Tibial nerve (tissue), 4 donors: ENCODE results near the gene FGD5.

Experiments used
- EP300 ChIP-seq, 2 donors: sonication (generic); formaldehyde crosslinking; IDR thresholded peaks; one replicate each; pipeline ENCODE4 v1.6.1; 2017; ENCODE audit warnings: antibody characterized with exemption in 2 of 2, mild to moderate bottlenecking in 1 of 2
- POLR2A ChIP-seq, 2 donors: fragments of 450-650 bp; IDR thresholded peaks; one replicate each; pipeline ENCODE4 v1.6.1; 2017; ENCODE audit warnings: antibody characterized with exemption in 2 of 2, mild to moderate bottlenecking in 2 of 2, moderate library complexity in 2 of 2
- TF ChIP-seq, protein P1 (sequence below), 5 experiments: fragments of 200-600 bp in 3 of 5; fragments of 450-650 bp in 2 of 5; sonication (generic) in 3 of 5; IDR thresholded peaks; one replicate each; pipeline ENCODE4 v1.5.1; 2016 to 2019; ENCODE audit warnings: antibody characterized with exemption in 5 of 5, mild to moderate bottlenecking in 3 of 5, moderate library complexity in 2 of 5

DNA sequence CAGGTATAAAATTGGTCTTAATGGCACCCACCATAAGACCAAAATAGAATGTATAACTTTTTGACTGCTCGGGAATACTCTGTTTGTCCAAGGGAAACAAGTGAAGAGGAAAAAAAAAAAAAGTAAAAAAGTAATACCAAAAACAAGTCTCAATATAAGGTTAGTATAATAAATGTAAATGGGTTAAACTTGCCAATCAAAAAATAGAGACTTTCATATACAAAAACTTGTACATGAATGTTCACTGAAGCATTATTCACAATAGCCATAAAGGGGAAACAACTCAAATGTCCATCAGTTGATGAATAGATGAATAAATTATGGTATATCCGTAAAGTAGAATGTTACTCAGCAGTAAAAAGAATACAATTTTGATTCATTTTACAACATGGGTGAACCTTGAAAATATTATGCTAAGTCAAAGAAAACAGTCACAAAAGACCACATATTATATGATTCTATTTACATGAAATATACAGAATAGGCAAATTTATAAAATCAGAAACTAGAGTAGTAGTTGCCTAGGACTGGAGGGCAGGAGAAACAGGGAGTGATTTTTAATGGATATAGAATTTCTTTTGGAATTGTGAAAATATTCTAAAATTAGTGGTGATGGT, 39.6 kb upstream of the FGD5 start:
- TF ChIP-seq, protein P1, sequence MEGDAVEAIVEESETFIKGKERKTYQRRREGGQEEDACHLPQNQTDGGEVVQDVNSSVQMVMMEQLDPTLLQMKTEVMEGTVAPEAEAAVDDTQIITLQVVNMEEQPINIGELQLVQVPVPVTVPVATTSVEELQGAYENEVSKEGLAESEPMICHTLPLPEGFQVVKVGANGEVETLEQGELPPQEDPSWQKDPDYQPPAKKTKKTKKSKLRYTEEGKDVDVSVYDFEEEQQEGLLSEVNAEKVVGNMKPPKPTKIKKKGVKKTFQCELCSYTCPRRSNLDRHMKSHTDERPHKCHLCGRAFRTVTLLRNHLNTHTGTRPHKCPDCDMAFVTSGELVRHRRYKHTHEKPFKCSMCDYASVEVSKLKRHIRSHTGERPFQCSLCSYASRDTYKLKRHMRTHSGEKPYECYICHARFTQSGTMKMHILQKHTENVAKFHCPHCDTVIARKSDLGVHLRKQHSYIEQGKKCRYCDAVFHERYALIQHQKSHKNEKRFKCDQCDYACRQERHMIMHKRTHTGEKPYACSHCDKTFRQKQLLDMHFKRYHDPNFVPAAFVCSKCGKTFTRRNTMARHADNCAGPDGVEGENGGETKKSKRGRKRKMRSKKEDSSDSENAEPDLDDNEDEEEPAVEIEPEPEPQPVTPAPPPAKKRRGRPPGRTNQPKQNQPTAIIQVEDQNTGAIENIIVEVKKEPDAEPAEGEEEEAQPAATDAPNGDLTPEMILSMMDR (IDR thresholded peaks at IDR 0.05), result no peak
- no peak for TF ChIP-seq EP300 (IDR thresholded peaks at IDR 0.05)
- TF ChIP-seq POLR2A (IDR thresholded peaks at IDR 0.05), result no peak
